Measurements from ENCODE around the gene CLPTM1. TPM values are rescaled to one million over a fixed set of nuclear protein-coding genes. Genes with fewer than 3 reads are reported as not detected.
"Not testable (repeated sequence)": the region's sequence is repeated elsewhere in the genome, so short reads cannot be mapped to it uniquely, and the experiment has no call there.

CLPTM1 gene
- total RNA-seq, 1 donor from 2014 or later: 40.7 TPM

GRCh38 chr19:44957526-44957925 is 2.3 kb downstream of the CLPTM1 start:
- no peak overlapping the region for H3K27ac ChIP-seq (ENCODE audit: low read depth, low read length)
- peaks cover 37 to 55% (median 41%) of the 10 kb centered on the region in 3 donors for H3K4me1 ChIP-seq (ENCODE audit: control insufficient read depth in 3 of 3, insufficient read depth in 3 of 3, low read length in 3 of 3)
- peak overlapping the region; percentile 3 to 99 (median 44) for H3K9ac ChIP-seq (ENCODE audit: low read depth in 1 of 3, low read length in 3 of 3)
- H3K4me3 ChIP-seq (ENCODE audit: low read length in 3 of 3): no peak overlapping the region
- no peaks in the 10 kb centered on the region for H3K9me3 ChIP-seq (ENCODE audit: control insufficient read depth in 3 of 3, low read length in 3 of 3)
- H3K27me3 ChIP-seq (ENCODE audit: control insufficient read depth in 3 of 3, insufficient read depth in 3 of 3, low read length in 3 of 3): no peaks in the 10 kb centered on the region
- peaks cover 4 to 25% (median 14%) of the 10 kb centered on the region in 3 donors for H3K36me3 ChIP-seq (ENCODE audit: control insufficient read depth in 3 of 3, insufficient read depth in 3 of 3, low read length in 3 of 3)

DNA sequence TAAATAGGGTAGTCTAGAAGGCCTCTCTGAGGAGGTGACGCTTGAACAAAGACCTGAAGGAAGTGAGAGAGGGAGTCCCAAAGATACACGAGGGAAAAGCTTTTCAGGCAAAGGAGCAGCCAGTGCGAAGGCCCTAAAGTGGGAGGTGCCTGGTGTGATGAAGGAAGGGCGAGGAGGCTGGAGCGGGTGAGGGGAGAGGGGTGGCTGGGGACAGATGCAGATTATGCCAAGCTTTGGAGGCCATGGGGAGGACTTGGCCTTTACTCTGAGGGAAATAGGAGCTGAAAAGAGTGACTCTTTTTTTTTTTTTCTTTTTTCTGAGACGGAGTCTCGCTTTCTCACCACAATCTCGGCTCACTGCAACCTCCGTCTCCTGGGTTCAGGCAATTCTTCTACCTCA is 2.9 kb downstream of the CLPTM1 start:
- Histone ChIP-seq H3K4me3 (ENCODE audit: low read length in 3 of 3) (no peak overlapping the region), H3K27ac (ENCODE audit: low read depth, low read length) (no peak overlapping the region), H3K27me3 (ENCODE audit: control insufficient read depth in 3 of 3, insufficient read depth in 3 of 3, low read length in 3 of 3) (no peaks in the 10 kb centered on the region), H3K9ac (ENCODE audit: low read depth in 1 of 3, low read length in 3 of 3) (no peak overlapping the region), H3K9me3 (ENCODE audit: control insufficient read depth in 3 of 3, low read length in 3 of 3) (no peaks in the 10 kb centered on the region), H3K36me3 (ENCODE audit: control insufficient read depth in 3 of 3, insufficient read depth in 3 of 3, low read length in 3 of 3) (peaks cover 4 to 25% (median 14%) of the 10 kb centered on the region in 3 donors), H3K4me1 (ENCODE audit: control insufficient read depth in 3 of 3, insufficient read depth in 3 of 3, low read length in 3 of 3) (peaks cover 37 to 55% (median 41%) of the 10 kb centered on the region in 3 donors)

DNA sequence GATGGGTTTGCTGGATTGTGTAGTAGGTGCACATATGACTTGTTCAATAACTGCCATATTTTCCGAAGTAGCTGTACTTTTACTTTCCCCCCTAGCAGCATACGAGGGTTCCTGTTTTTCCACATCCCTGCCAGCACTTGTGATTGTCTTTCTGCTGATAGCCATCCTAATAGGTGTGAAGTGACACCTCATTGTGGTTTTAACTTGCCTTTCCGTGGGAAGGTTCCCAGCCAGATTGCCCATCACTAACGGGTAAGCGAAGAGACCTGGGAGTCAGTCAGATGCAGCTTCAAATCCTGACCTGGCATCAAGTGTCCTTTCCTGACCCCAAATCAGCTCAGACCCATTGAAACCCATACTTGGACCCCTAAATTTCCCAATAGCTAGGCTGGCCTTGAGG is 4.5 kb downstream of the CLPTM1 start:
- Histone ChIP-seq H3K36me3 (ENCODE audit: control insufficient read depth in 3 of 3, insufficient read depth in 3 of 3, low read length in 3 of 3) (peaks cover 7 to 27% (median 14%) of the 10 kb centered on the region in 3 donors), H3K9ac (ENCODE audit: low read depth in 1 of 3, low read length in 3 of 3) (peak overlapping the region in 2 of 3 donors; percentile 43 to 45), H3K4me3 (ENCODE audit: low read length in 3 of 3) (no peak overlapping the region), H3K27ac (ENCODE audit: low read depth, low read length) (no peak overlapping the region), H3K9me3 (ENCODE audit: control insufficient read depth in 3 of 3, low read length in 3 of 3) (no peaks in the 10 kb centered on the region), H3K27me3 (ENCODE audit: control insufficient read depth in 3 of 3, insufficient read depth in 3 of 3, low read length in 3 of 3) (no peaks in the 10 kb centered on the region), H3K4me1 (ENCODE audit: control insufficient read depth in 3 of 3, insufficient read depth in 3 of 3, low read length in 3 of 3) (peaks cover 27 to 41% (median 29%) of the 10 kb centered on the region in 3 donors)

- peaks cover 22 to 32% (median 23%) of the 10 kb centered on the region in 3 donors for H3K4me1 ChIP-seq (ENCODE audit: control insufficient read depth in 3 of 3, insufficient read depth in 3 of 3, low read length in 3 of 3)
- no peak overlapping the region for H3K4me3 ChIP-seq (ENCODE audit: low read length in 3 of 3)
- peaks cover 12 to 32% (median 17%) of the 10 kb centered on the region in 3 donors for H3K36me3 ChIP-seq (ENCODE audit: control insufficient read depth in 3 of 3, insufficient read depth in 3 of 3, low read length in 3 of 3)
- H3K9ac ChIP-seq (ENCODE audit: low read depth in 1 of 3, low read length in 3 of 3): peak overlapping the region in 2 of 3 donors; percentile 24 to 50
- no peaks in the 10 kb centered on the region for H3K9me3 ChIP-seq (ENCODE audit: control insufficient read depth in 3 of 3, low read length in 3 of 3)
- H3K27ac ChIP-seq (ENCODE audit: low read depth, low read length): no peak overlapping the region
- no peaks in the 10 kb centered on the region for H3K27me3 ChIP-seq (ENCODE audit: control insufficient read depth in 3 of 3, insufficient read depth in 3 of 3, low read length in 3 of 3)
Measured at GRCh38 chr19:44960906-44961728, 5.9 kb downstream of the CLPTM1 start.

DNA sequence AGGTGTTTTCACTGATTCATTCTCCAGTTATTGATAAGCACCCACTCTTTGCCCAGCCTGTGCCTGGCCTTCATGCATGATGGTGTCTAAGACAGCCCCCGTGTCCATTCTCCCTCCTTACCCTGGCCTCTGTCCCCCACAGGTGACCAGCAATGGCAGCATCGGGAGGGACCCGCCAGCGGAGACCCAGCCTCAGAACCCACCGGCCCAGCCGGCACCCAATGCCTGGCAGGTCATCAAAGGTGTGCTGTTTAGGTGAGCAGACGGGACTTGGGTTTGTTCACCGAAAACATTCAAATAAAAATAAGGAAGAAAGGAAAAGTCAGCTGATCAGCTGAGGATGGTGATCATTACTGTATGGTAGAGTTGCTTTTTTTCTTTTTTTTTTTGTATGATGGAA is 6.6 kb downstream of the CLPTM1 start:
- peaks cover 15 to 25% (median 18%) of the 10 kb centered on the region in 3 donors for H3K4me1 ChIP-seq (ENCODE audit: control insufficient read depth in 3 of 3, insufficient read depth in 3 of 3, low read length in 3 of 3)
- H3K27ac ChIP-seq (ENCODE audit: low read depth, low read length): no peak overlapping the region
- H3K9me3 ChIP-seq (ENCODE audit: control insufficient read depth in 3 of 3, low read length in 3 of 3): no peaks in the 10 kb centered on the region
- H3K27me3 ChIP-seq (ENCODE audit: control insufficient read depth in 3 of 3, insufficient read depth in 3 of 3, low read length in 3 of 3): no peaks in the 10 kb centered on the region
- H3K36me3 ChIP-seq (ENCODE audit: control insufficient read depth in 3 of 3, insufficient read depth in 3 of 3, low read length in 3 of 3): peaks cover 17 to 32% (median 20%) of the 10 kb centered on the region in 3 donors
- no peak overlapping the region for H3K9ac ChIP-seq (ENCODE audit: low read depth in 1 of 3, low read length in 3 of 3)
- H3K4me3 ChIP-seq (ENCODE audit: low read length in 3 of 3): no peak overlapping the region

DNA sequence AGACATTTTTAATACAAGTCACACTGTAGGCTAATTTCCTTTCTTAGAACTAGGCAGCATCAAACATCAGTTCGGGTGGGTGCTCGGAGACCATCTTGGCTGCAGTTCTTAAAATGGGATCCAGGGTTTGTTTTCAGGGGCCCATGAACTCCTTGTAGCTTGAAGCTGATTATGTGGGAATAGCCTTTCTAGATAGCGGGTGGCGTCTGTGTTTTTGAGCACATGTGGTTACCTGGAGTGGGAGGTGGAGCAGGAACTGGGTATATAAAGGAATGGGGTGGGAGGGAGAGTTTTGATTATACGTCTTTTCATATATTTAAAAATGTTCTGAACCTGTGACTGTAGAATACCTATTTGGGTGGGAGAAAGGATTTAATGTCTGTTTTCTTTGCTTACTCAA is 12.9 kb downstream of the CLPTM1 start:
- Histone ChIP-seq H3K27me3 (ENCODE audit: control insufficient read depth in 3 of 3, insufficient read depth in 3 of 3, low read length in 3 of 3) (no peaks in the 10 kb centered on the region), H3K36me3 (ENCODE audit: control insufficient read depth in 3 of 3, insufficient read depth in 3 of 3, low read length in 3 of 3) (peaks cover 9 to 20% (median 16%) of the 10 kb centered on the region in 3 donors)

DNA sequence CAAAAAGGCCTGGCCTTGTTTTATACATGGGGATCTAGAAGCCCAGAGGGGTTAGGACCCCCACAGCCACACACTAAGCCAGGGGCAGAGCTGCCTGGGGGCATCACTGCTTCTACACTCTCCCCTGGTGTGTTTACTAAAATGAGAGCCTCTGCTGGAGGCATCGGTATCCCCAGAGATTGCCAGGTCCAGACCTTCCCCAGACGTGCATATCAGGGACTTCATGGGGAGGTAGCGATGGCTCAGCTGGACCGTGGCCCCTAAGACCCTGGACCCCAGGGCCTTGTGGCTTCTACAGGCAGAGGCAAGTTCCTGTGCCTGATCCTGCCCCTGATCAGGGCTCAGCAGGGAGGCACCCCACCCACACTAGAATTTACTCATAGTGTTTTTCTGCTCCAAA is 13.5 kb downstream of the CLPTM1 start:
- no peak overlapping the region for H3K27ac ChIP-seq (ENCODE audit: low read depth, low read length)
- H3K36me3 ChIP-seq (ENCODE audit: control insufficient read depth in 3 of 3, insufficient read depth in 3 of 3, low read length in 3 of 3): peaks cover 9 to 25% (median 21%) of the 10 kb centered on the region in 3 donors

More for the DNA sequence above, 12.9 kb downstream of the CLPTM1 start:
- no peaks in the 10 kb centered on the region for H3K4me1 ChIP-seq (ENCODE audit: control insufficient read depth in 3 of 3, insufficient read depth in 3 of 3, low read length in 3 of 3)
- H3K4me3 ChIP-seq (ENCODE audit: low read length in 3 of 3): no peak overlapping the region
- no peak overlapping the region for H3K27ac ChIP-seq (ENCODE audit: low read depth, low read length)
- no peak overlapping the region for H3K9ac ChIP-seq (ENCODE audit: low read depth in 1 of 3, low read length in 3 of 3)
- H3K9me3 ChIP-seq (ENCODE audit: control insufficient read depth in 3 of 3, low read length in 3 of 3): no peaks in the 10 kb centered on the region

GRCh38 chr19:44969437-44969836 is 14.3 kb downstream of the CLPTM1 start:
- Histone ChIP-seq H3K27ac (ENCODE audit: low read depth, low read length) (no peak overlapping the region), H3K4me1 (ENCODE audit: control insufficient read depth in 3 of 3, insufficient read depth in 3 of 3, low read length in 3 of 3) (no peaks in the 10 kb centered on the region), H3K27me3 (ENCODE audit: control insufficient read depth in 3 of 3, insufficient read depth in 3 of 3, low read length in 3 of 3) (no peaks in the 10 kb centered on the region), H3K9ac (ENCODE audit: low read depth in 1 of 3, low read length in 3 of 3) (no peak overlapping the region), H3K36me3 (ENCODE audit: control insufficient read depth in 3 of 3, insufficient read depth in 3 of 3, low read length in 3 of 3) (peaks cover 14 to 30% (median 28%) of the 10 kb centered on the region in 3 donors), H3K9me3 (ENCODE audit: control insufficient read depth in 3 of 3, low read length in 3 of 3) (no peaks in the 10 kb centered on the region), H3K4me3 (ENCODE audit: low read length in 3 of 3) (no peak overlapping the region)

More for the DNA sequence above, 13.5 kb downstream of the CLPTM1 start:
- no peak overlapping the region for H3K9ac ChIP-seq (ENCODE audit: low read depth in 1 of 3, low read length in 3 of 3)
- no peaks in the 10 kb centered on the region for H3K4me1 ChIP-seq (ENCODE audit: control insufficient read depth in 3 of 3, insufficient read depth in 3 of 3, low read length in 3 of 3)
- H3K9me3 ChIP-seq (ENCODE audit: control insufficient read depth in 3 of 3, low read length in 3 of 3): no peaks in the 10 kb centered on the region
- no peak overlapping the region for H3K4me3 ChIP-seq (ENCODE audit: low read length in 3 of 3)
- H3K27me3 ChIP-seq (ENCODE audit: control insufficient read depth in 3 of 3, insufficient read depth in 3 of 3, low read length in 3 of 3): no peaks in the 10 kb centered on the region

- not testable (repeated sequence) for H3K4me3 ChIP-seq (ENCODE audit: low read length in 3 of 3); H3K4me1 ChIP-seq (ENCODE audit: control insufficient read depth in 3 of 3, insufficient read depth in 3 of 3, low read length in 3 of 3); H3K27ac ChIP-seq (ENCODE audit: low read depth, low read length); H3K27me3 ChIP-seq (ENCODE audit: control insufficient read depth in 3 of 3, insufficient read depth in 3 of 3, low read length in 3 of 3); H3K9me3 ChIP-seq (ENCODE audit: control insufficient read depth in 3 of 3, low read length in 3 of 3); H3K9ac ChIP-seq (ENCODE audit: low read depth in 1 of 3, low read length in 3 of 3)
- peaks cover 28 to 39% (median 39%) of the 10 kb centered on the region in 3 donors for H3K36me3 ChIP-seq (ENCODE audit: control insufficient read depth in 3 of 3, insufficient read depth in 3 of 3, low read length in 3 of 3)
Measured at GRCh38 chr19:44971451-44971850, 16.3 kb downstream of the CLPTM1 start.

DNA sequence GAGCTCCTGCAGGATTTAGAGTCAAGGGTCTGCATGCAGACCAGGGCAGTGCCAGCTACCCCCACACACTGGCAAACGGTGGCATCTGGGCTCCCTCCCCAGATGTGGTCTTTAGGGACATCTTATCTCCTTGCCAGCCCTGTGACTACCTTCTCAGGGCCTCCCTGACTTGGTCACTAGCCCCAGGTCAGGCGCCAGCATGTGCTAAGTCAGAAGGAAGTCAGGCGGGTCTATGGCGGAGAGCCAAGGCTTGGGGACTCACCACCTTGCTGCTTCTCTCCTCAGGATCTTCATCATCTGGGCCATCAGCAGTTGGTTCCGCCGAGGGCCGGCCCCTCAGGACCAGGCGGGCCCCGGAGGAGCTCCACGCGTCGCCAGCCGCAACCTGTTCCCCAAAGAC is 17.6 kb downstream of the CLPTM1 start:
- Histone ChIP-seq H3K9me3 (ENCODE audit: control insufficient read depth in 3 of 3, low read length in 3 of 3) (no peaks in the 10 kb centered on the region), H3K9ac (ENCODE audit: low read depth in 1 of 3, low read length in 3 of 3) (no peak overlapping the region), H3K4me1 (ENCODE audit: control insufficient read depth in 3 of 3, insufficient read depth in 3 of 3, low read length in 3 of 3) (no peaks in the 10 kb centered on the region), H3K4me3 (ENCODE audit: low read length in 3 of 3) (no peak overlapping the region), H3K27me3 (ENCODE audit: control insufficient read depth in 3 of 3, insufficient read depth in 3 of 3, low read length in 3 of 3) (no peaks in the 10 kb centered on the region), H3K36me3 (ENCODE audit: control insufficient read depth in 3 of 3, insufficient read depth in 3 of 3, low read length in 3 of 3) (peaks cover 36 to 51% (median 50%) of the 10 kb centered on the region in 3 donors), H3K27ac (ENCODE audit: low read depth, low read length) (no peak overlapping the region)
